Measurements from ENCODE around the gene DBP. TPM values are rescaled to one million over a fixed set of nuclear protein-coding genes. Genes with fewer than 3 reads are reported as not detected.

The DBP gene
- total RNA-seq, 4 donors from 2014 or later: 8.7 to 13.8 (median 11.6) TPM

- Histone ChIP-seq H3K27me3 (no peaks in the 10 kb centered on the region), H3K27ac (no peak overlapping the region), H3K4me1 (no peaks in the 10 kb centered on the region), H3K36me3 (no peaks in the 10 kb centered on the region), H3K4me3 (no peak overlapping the region), H3K9me3 (no peaks in the 10 kb centered on the region)
- 93 to 100% methylated on average over 3 to 9 of the region's 9 CpGs for WGBS, 2 donors (ENCODE audit: low coverage in 1 of 2)
- intact Hi-C loops (cut with DNase I; ENCODE audit: low total_unique reads) (no loop called here), in situ Hi-C loops (cut with MboI; ENCODE audit: low pct_ligation_motif_present in 1 of 4, low pct_unique_long_range_greater_than_20kb in 1 of 4, low sequenced_read_pairs in 3 of 4) (loop anchor here in 2 of 4 donors (25.0 kb wide), 2 partner anchors 283 to 333 kb away; partner anchors contain the start of genes CARD8 (in 1 of the 2) and ZNF114 (in 1 of the 2))
- TF ChIP-seq POLR2A (IDR thresholded peaks at IDR 0.05) (no peak), CTCF (IDR thresholded peaks at IDR 0.05) (no peak), EP300 (IDR thresholded peaks at IDR 0.05; ENCODE audit: low read depth) (no peak), POLR2AphosphoS5 (IDR thresholded peaks at IDR 0.05) (no peak)
- no peak for DNase-seq
These were observed 42.0 kb downstream of the DBP start for GRCh38 chr19:48595171-48595570.

GRCh38 chr19:48591021-48591420 lies 46.2 kb downstream of the DBP start:
- Histone ChIP-seq H3K4me1 (peaks cover 0 to 11% (median 5%) of the 10 kb centered on the region in 4 donors), H3K27ac (no peak overlapping the region), H3K27me3 (no peaks in the 10 kb centered on the region), H3K4me3 (no peak overlapping the region), H3K9me3 (no peaks in the 10 kb centered on the region), H3K36me3 (no peaks in the 10 kb centered on the region)
- DNase-seq: no peak
- intact Hi-C loops (cut with DNase I; ENCODE audit: low total_unique reads): no loop called here
- TF ChIP-seq POLR2AphosphoS5 (IDR thresholded peaks at IDR 0.05) (no peak), CTCF (IDR thresholded peaks at IDR 0.05) (no peak), POLR2A (IDR thresholded peaks at IDR 0.05) (no peak), EP300 (IDR thresholded peaks at IDR 0.05; ENCODE audit: low read depth) (no peak)
- in situ Hi-C loops (cut with MboI; ENCODE audit: low pct_ligation_motif_present in 1 of 4, low pct_unique_long_range_greater_than_20kb in 1 of 4, low sequenced_read_pairs in 3 of 4): loop anchor here in 2 of 4 donors (25.0 kb wide), 2 partner anchors 279 to 329 kb away; partner anchors contain the start of genes CARD8 (in 1 of the 2) and ZNF114 (in 1 of the 2)
- 80% methylated on average over 3 to 5 of the region's 5 CpGs for WGBS, 2 donors (ENCODE audit: low coverage in 1 of 2)

- Histone ChIP-seq H3K4me3 (peak overlapping the region in 3 of 4 donors; percentile 28 to 41 (median 31)), H3K27ac (peak overlapping the region in 3 of 4 donors; percentile 5 to 48 (median 32)), H3K9me3 (no peaks in the 10 kb centered on the region), H3K36me3 (no peaks in the 10 kb centered on the region), H3K27me3 (no peaks in the 10 kb centered on the region), H3K4me1 (peaks cover 0 to 15% (median 5%) of the 10 kb centered on the region in 4 donors)
- intact Hi-C loops (cut with DNase I; ENCODE audit: low total_unique reads) (no loop called here), in situ Hi-C loops (cut with MboI; ENCODE audit: low pct_ligation_motif_present in 1 of 4, low pct_unique_long_range_greater_than_20kb in 1 of 4, low sequenced_read_pairs in 3 of 4) (loop anchor here (10.0 to 25.0 kb wide), 3 partner anchors 84 to 327 kb away; partner anchors contain the start of genes CARD8 (in 1 of the 4) and ZNF114 (in 1 of the 4))
- DNase-seq: peak; percentile 95
- WGBS, 2 donors (ENCODE audit: low coverage in 1 of 2): 0 to 5% methylated on average over 8 to 35 of the region's 36 CpGs
- TF ChIP-seq POLR2AphosphoS5 (IDR thresholded peaks at IDR 0.05) (peak in 2 of 3 donors; percentile 10 to 26), POLR2A (IDR thresholded peaks at IDR 0.05) (no peak), CTCF (IDR thresholded peaks at IDR 0.05) (peak; percentile 89 to 98 (median 96))
These were observed 48.3 kb downstream of the DBP start for GRCh38 chr19:48588670-48589401.

- in situ Hi-C loops (cut with MboI; ENCODE audit: low pct_ligation_motif_present in 1 of 4, low pct_unique_long_range_greater_than_20kb in 1 of 4, low sequenced_read_pairs in 3 of 4): loop anchor here (10.0 to 25.0 kb wide), 3 partner anchors 83 to 325 kb away; partner anchors contain the start of genes CARD8 (in 1 of the 4) and ZNF114 (in 1 of the 4)
- no peaks in the 10 kb centered on the region for H3K27me3 ChIP-seq
- intact Hi-C loops (cut with DNase I; ENCODE audit: low total_unique reads): no loop called here
- H3K27ac ChIP-seq: no peak overlapping the region
- no peaks in the 10 kb centered on the region for H3K36me3 ChIP-seq
- WGBS, 2 donors (ENCODE audit: low coverage in 1 of 2): 93 to 94% methylated on average over 2 to 3 of the region's 3 CpGs
- no peak for DNase-seq
- H3K4me3 ChIP-seq: no peak overlapping the region
- TF ChIP-seq POLR2A (IDR thresholded peaks at IDR 0.05): no peak
- no peak for TF ChIP-seq EP300 (IDR thresholded peaks at IDR 0.05; ENCODE audit: low read depth)
- TF ChIP-seq CTCF (IDR thresholded peaks at IDR 0.05): no peak
- TF ChIP-seq POLR2AphosphoS5 (IDR thresholded peaks at IDR 0.05): no peak
- H3K4me1 ChIP-seq: peaks cover 0 to 15% (median 5%) of the 10 kb centered on the region in 4 donors
- H3K9me3 ChIP-seq: no peaks in the 10 kb centered on the region
These were observed 49.8 kb downstream of the DBP start for GRCh38 chr19:48587387-48587786.
